ENCODE data around the gene KHDRBS2.

KHDRBS2 gene

GRCh38 chr6:62037445-62037844 lies 248.6 kb downstream of the KHDRBS2 start:
- Histone ChIP-seq H3K27me3 (ENCODE audit: control insufficient read depth, insufficient read depth, low read length) (no peaks in the 10 kb centered on the region), H3K36me3 (ENCODE audit: control insufficient read depth, insufficient read depth, low read length) (no peaks in the 10 kb centered on the region), H3K27ac (ENCODE audit: low read depth, low read length) (peak overlapping the region; percentile 88; the same call in 1 of the 2 replicates), H3K4me3 (ENCODE audit: low read depth, low read length) (no peak overlapping the region; the same call in 1 of the 2 replicates), H3K9me3 (ENCODE audit: control insufficient read depth, insufficient read depth, low read depth, low read length) (peaks cover 7% of the 10 kb centered on the region), H3K9ac (ENCODE audit: low read length) (no peak overlapping the region), H3K4me1 (ENCODE audit: control insufficient read depth, insufficient read depth, low read length) (peaks cover 28% of the 10 kb centered on the region)

DNA sequence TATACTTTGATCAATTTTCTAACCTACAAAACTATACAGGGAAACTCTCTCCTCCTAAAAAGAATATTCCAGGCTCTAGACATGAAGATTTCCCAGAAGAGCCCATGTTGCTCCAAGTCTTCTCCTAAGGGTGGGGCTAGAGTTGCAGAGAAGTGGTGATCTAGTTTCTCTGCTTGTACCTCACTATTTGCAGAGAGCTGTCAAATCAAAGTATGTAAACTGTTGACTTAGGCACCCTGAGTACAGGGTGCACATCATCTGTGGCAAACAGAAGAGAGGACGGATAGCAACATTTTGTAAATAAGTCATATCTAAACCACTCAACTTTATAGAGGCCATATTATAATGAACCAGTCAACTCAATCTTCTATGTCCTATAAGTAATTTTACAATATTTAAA lies 250.1 kb downstream of the KHDRBS2 start:
- H3K36me3 ChIP-seq (ENCODE audit: control insufficient read depth, insufficient read depth, low read length) = no peaks in the 10 kb centered on the region
- H3K9me3 ChIP-seq (ENCODE audit: control insufficient read depth, insufficient read depth, low read depth, low read length) = peaks cover 7% of the 10 kb centered on the region
- peaks cover 28% of the 10 kb centered on the region for H3K4me1 ChIP-seq (ENCODE audit: control insufficient read depth, insufficient read depth, low read length)
- H3K27ac ChIP-seq (ENCODE audit: low read depth, low read length) = no peak overlapping the region
- no peak overlapping the region for H3K9ac ChIP-seq (ENCODE audit: low read length)
- H3K4me3 ChIP-seq (ENCODE audit: low read depth, low read length) = no peak overlapping the region
- no peaks in the 10 kb centered on the region for H3K27me3 ChIP-seq (ENCODE audit: control insufficient read depth, insufficient read depth, low read length)

DNA sequence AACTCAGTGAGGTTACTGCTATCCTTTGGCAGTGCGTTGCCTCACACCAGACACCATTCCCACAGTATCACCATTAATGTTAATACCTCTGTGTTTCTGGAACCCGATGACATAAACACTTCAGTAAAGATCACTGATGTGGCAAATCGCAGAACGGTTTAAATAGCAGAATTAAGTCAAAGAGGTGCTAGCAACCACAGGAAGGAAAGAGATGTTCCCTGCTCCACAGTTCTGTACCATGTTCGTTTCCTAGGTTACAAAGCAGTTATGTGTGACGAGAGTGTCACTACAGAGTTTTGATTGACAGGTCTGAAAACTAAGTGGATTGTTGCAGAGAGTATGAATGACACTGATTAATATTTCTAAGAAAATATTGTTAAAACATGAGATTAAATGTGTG lies 272.3 kb downstream of the KHDRBS2 start:
- Histone ChIP-seq H3K9me3 (ENCODE audit: control insufficient read depth, insufficient read depth, low read depth, low read length) (peaks cover 6% of the 10 kb centered on the region; the same call in 1 of the 2 replicates), H3K36me3 (ENCODE audit: control insufficient read depth, insufficient read depth, low read length) (no peaks in the 10 kb centered on the region; the same call in 1 of the 2 replicates)

GRCh38 chr6:62009445-62009844 lies 276.6 kb downstream of the KHDRBS2 start:
- Histone ChIP-seq H3K4me1 (ENCODE audit: control insufficient read depth, insufficient read depth, low read length) (no peaks in the 10 kb centered on the region), H3K36me3 (ENCODE audit: control insufficient read depth, insufficient read depth, low read length) (no peaks in the 10 kb centered on the region; the same call in 1 of the 2 replicates), H3K9me3 (ENCODE audit: control insufficient read depth, insufficient read depth, low read depth, low read length) (peaks cover 7% of the 10 kb centered on the region; the same call in 1 of the 2 replicates), H3K9ac (ENCODE audit: low read length) (no peak overlapping the region), H3K27ac (ENCODE audit: low read depth, low read length) (no peak overlapping the region), H3K4me3 (ENCODE audit: low read depth, low read length) (no peak overlapping the region), H3K27me3 (ENCODE audit: control insufficient read depth, insufficient read depth, low read length) (no peaks in the 10 kb centered on the region)

More for the DNA sequence above, 272.3 kb downstream of the KHDRBS2 start:
- no peaks in the 10 kb centered on the region for H3K4me1 ChIP-seq (ENCODE audit: control insufficient read depth, insufficient read depth, low read length)
- H3K27me3 ChIP-seq (ENCODE audit: control insufficient read depth, insufficient read depth, low read length) = no peaks in the 10 kb centered on the region
- H3K9ac ChIP-seq (ENCODE audit: low read length) = no peak overlapping the region
- H3K27ac ChIP-seq (ENCODE audit: low read depth, low read length) = no peak overlapping the region
- H3K4me3 ChIP-seq (ENCODE audit: low read depth, low read length) = no peak overlapping the region

GRCh38 chr6:61989616-61990015 lies 296.4 kb downstream of the KHDRBS2 start:
- H3K27me3 ChIP-seq (ENCODE audit: control insufficient read depth, insufficient read depth, low read length) = no peaks in the 10 kb centered on the region
- H3K9me3 ChIP-seq (ENCODE audit: control insufficient read depth, insufficient read depth, low read depth, low read length) = no peaks in the 10 kb centered on the region
- no peak overlapping the region for H3K4me3 ChIP-seq (ENCODE audit: low read depth, low read length)
- no peak overlapping the region for H3K9ac ChIP-seq (ENCODE audit: low read length)
- no peaks in the 10 kb centered on the region for H3K36me3 ChIP-seq (ENCODE audit: control insufficient read depth, insufficient read depth, low read length)
- no peak overlapping the region for H3K27ac ChIP-seq (ENCODE audit: low read depth, low read length)
- H3K4me1 ChIP-seq (ENCODE audit: control insufficient read depth, insufficient read depth, low read length) = 0 out of 2 replicates have a peak, but pooled peaks cover 3% of the 10 kb centered on the region

GRCh38 chr6:61980622-61981021 lies 305.4 kb downstream of the KHDRBS2 start:
- Histone ChIP-seq H3K4me1 (ENCODE audit: control insufficient read depth, insufficient read depth, low read length) (peaks cover 7% of the 10 kb centered on the region; the same call in 1 of the 2 replicates), H3K9ac (ENCODE audit: low read length) (no peak overlapping the region), H3K9me3 (ENCODE audit: control insufficient read depth, insufficient read depth, low read depth, low read length) (no peaks in the 10 kb centered on the region), H3K27me3 (ENCODE audit: control insufficient read depth, insufficient read depth, low read length) (no peaks in the 10 kb centered on the region), H3K36me3 (ENCODE audit: control insufficient read depth, insufficient read depth, low read length) (no peaks in the 10 kb centered on the region), H3K4me3 (ENCODE audit: low read depth, low read length) (no peak overlapping the region), H3K27ac (ENCODE audit: low read depth, low read length) (no peak overlapping the region)

- Histone ChIP-seq H3K9ac (ENCODE audit: low read length) (no peak overlapping the region), H3K27me3 (ENCODE audit: control insufficient read depth, insufficient read depth, low read length) (no peaks in the 10 kb centered on the region), H3K9me3 (ENCODE audit: control insufficient read depth, insufficient read depth, low read depth, low read length) (no peaks in the 10 kb centered on the region), H3K36me3 (ENCODE audit: control insufficient read depth, insufficient read depth, low read length) (no peaks in the 10 kb centered on the region), H3K4me3 (ENCODE audit: low read depth, low read length) (no peak overlapping the region), H3K4me1 (ENCODE audit: control insufficient read depth, insufficient read depth, low read length) (peaks cover 7% of the 10 kb centered on the region; the same call in 1 of the 2 replicates), H3K27ac (ENCODE audit: low read depth, low read length) (no peak overlapping the region)
Observed at GRCh38 chr6:61977947-61978346, 308.1 kb downstream of the KHDRBS2 start.

- peaks cover 7% of the 10 kb centered on the region; the same call in 1 of the 2 replicates for H3K4me1 ChIP-seq (ENCODE audit: control insufficient read depth, insufficient read depth, low read length)
- no peak overlapping the region for H3K4me3 ChIP-seq (ENCODE audit: low read depth, low read length)
- H3K36me3 ChIP-seq (ENCODE audit: control insufficient read depth, insufficient read depth, low read length) = no peaks in the 10 kb centered on the region
- no peak overlapping the region for H3K9ac ChIP-seq (ENCODE audit: low read length)
- no peaks in the 10 kb centered on the region for H3K27me3 ChIP-seq (ENCODE audit: control insufficient read depth, insufficient read depth, low read length)
- no peak overlapping the region for H3K27ac ChIP-seq (ENCODE audit: low read depth, low read length)
- H3K9me3 ChIP-seq (ENCODE audit: control insufficient read depth, insufficient read depth, low read depth, low read length) = no peaks in the 10 kb centered on the region
Observed at GRCh38 chr6:61977099-61977498, 308.9 kb downstream of the KHDRBS2 start.

GRCh38 chr6:61959196-61959595 lies 326.8 kb downstream of the KHDRBS2 start:
- no peak overlapping the region for H3K4me3 ChIP-seq (ENCODE audit: low read depth, low read length)
- peaks cover 23% of the 10 kb centered on the region for H3K9me3 ChIP-seq (ENCODE audit: control insufficient read depth, insufficient read depth, low read depth, low read length)
- H3K4me1 ChIP-seq (ENCODE audit: control insufficient read depth, insufficient read depth, low read length) = no peaks in the 10 kb centered on the region
- no peak overlapping the region for H3K27ac ChIP-seq (ENCODE audit: low read depth, low read length)
- H3K36me3 ChIP-seq (ENCODE audit: control insufficient read depth, insufficient read depth, low read length) = no peaks in the 10 kb centered on the region
- H3K27me3 ChIP-seq (ENCODE audit: control insufficient read depth, insufficient read depth, low read length) = no peaks in the 10 kb centered on the region
- no peak overlapping the region for H3K9ac ChIP-seq (ENCODE audit: low read length)

DNA sequence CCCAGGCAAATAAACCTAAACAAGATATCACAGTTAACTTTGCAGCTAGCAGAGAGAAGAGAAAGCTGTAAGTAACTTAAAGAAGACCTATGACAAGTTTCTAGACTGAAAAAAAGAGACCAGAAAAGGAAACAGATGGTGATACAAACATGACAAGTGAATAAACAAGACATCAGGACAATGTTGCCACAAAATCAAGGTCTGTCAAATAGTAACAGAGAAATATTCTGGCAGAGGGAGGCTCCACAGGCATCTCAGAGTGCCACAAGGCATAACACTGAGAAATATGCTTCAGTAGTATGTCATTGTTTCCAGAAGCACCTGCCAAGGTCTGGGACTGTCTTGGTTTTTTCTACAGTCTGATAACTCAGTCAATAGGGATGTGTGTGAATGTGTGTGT lies 332.2 kb downstream of the KHDRBS2 start:
- no peak overlapping the region for H3K4me3 ChIP-seq (ENCODE audit: low read depth, low read length)
- H3K9ac ChIP-seq (ENCODE audit: low read length) = no peak overlapping the region
- H3K4me1 ChIP-seq (ENCODE audit: control insufficient read depth, insufficient read depth, low read length) = no peaks in the 10 kb centered on the region
- H3K27me3 ChIP-seq (ENCODE audit: control insufficient read depth, insufficient read depth, low read length) = no peaks in the 10 kb centered on the region
- no peak overlapping the region for H3K27ac ChIP-seq (ENCODE audit: low read depth, low read length)
- H3K36me3 ChIP-seq (ENCODE audit: control insufficient read depth, insufficient read depth, low read length) = no peaks in the 10 kb centered on the region
- peaks cover 18% of the 10 kb centered on the region for H3K9me3 ChIP-seq (ENCODE audit: control insufficient read depth, insufficient read depth, low read depth, low read length)

DNA sequence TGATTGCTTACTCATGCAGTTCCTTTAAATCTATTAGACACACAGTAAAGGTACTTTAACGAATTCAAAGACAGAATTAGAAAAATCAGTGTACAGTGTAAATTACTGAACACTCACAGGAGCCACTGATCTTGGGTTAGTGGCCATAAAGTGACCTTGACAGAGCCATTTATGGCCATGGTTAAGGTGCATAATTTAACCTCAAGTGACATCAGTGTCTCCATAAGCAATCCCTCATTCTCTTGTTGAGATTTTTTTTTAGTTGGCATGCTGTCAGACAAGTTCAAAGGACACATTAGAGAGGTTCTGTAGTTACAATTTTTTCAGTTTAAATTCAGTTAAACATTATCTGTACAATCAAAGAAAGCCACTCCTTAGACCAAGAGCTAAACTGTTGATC lies 334.4 kb downstream of the KHDRBS2 start:
- no peak overlapping the region for H3K9ac ChIP-seq (ENCODE audit: low read length)

More for the DNA sequence above, 334.4 kb downstream of the KHDRBS2 start:
- Histone ChIP-seq H3K36me3 (ENCODE audit: control insufficient read depth, insufficient read depth, low read length) (no peaks in the 10 kb centered on the region), H3K4me3 (ENCODE audit: low read depth, low read length) (no peak overlapping the region), H3K9me3 (ENCODE audit: control insufficient read depth, insufficient read depth, low read depth, low read length) (peaks cover 9% of the 10 kb centered on the region; the same call in 1 of the 2 replicates), H3K27ac (ENCODE audit: low read depth, low read length) (no peak overlapping the region), H3K4me1 (ENCODE audit: control insufficient read depth, insufficient read depth, low read length) (no peaks in the 10 kb centered on the region), H3K27me3 (ENCODE audit: control insufficient read depth, insufficient read depth, low read length) (no peaks in the 10 kb centered on the region)

Data from HUES6 (cell line).